Stimulated activated CD8-positive, alpha-beta memory T cell treated with anti-CD3 and anti-CD28 coated beads, Interleukin-7, amount 100 ng/mL, for 48 hours (primary cell): Measurements from ENCODE around the gene FNTB.

Experiments
- DNase-seq, 2 donors: peaks; one replicate each; pipeline ENCODE4 v3.0.0-alpha.2; 2020; ENCODE audit warnings: low read depth in 1 of 2; ENCODE audit errors: extremely low read depth in 1 of 2

FNTB gene

DNA sequence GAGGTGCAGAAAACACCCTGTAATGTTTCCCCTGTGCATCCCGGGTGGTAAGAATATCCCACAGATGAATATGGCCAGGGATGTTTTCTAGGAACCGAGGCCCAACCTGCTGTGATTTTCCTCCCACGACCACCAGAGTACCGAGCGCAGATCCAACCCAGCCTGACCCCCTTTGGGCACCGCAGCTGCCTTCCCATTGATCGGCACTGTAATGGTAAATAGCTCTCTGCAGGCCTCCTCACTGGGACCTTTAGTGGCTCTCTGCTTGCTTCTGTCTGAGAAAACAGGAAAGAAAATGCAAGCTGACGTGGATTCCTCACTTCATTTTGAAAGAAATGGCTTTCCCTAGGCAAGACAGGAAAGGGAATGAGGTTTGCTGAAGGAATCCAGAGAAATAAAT is 12.1 kb upstream of the FNTB start:
- no peak for DNase-seq

DNA sequence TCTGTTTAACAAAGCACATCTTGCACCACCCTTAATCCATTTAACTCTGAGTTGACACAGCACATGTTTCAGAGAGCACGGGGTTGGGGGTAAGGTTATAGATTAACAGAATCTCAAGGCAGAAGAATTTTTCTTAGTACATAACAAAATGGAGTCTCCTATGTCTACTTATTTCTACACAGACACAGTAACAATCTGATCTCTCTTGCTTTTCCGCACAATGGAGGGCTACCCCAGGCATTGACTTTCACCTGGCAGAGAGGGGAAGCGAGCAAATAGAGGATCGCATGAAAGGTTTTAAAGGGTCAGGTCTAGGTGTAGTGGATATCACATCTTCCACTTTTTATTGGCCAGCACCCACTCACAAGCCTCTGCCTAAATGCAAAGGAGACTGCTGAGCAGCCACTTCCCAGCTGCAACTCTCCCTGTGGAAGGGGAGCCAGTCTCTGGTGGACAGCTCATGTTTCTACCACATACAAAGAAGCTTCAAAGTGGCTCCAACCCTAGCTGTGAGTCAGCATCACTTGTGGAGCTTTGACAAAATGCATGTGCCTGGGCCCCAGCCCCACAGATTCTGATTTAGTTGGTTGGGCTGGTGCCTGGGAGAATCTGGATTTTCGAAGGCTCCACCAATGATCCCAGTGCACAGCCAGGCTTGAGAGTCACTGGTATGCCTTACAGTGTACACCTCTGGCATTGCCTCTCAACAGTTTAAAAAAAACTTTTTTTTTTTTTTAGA is 7.2 kb upstream of the FNTB start:
- DNase-seq: no peak

DNA sequence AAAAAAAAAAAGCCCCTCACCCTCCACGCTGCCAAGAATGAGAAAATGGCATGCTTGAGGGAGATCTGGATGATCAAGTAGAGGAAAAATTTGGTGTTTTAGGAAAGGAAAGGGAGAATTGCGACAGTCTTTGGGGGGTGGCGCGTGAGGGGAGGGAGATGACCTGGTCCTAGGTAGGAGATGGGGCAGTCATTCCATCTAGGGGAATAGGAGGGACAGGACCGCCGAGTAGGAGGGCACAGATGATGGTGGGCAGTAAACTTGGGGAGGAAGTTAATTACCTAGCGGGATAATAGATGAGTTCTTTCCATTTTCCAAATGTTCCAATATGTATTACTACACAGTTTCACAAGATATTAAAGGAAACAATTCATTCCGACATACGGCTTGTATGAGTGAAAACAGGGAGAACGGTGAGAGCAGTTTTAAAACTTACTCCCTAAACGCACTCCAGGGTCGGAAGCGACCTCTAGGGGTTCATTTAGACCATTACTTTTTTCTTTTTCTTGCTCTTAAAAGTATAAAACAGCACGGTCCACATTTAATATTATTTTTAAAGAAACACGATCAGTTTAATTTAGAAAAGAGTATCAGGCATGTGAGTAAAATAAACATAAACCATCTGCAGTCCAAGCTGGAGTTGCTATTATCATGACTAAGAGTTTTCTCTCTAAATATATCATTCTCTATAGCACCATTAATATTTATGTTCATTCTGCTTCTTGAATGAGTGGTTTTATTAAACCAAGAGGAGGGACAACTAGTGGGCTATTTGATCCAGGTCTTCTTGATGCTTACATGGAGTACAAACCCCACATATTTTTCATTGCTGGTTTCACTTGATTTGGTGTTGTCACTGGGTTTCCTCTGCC is 3.0 kb upstream of the FNTB start:
- DNase-seq: no peak

DNA sequence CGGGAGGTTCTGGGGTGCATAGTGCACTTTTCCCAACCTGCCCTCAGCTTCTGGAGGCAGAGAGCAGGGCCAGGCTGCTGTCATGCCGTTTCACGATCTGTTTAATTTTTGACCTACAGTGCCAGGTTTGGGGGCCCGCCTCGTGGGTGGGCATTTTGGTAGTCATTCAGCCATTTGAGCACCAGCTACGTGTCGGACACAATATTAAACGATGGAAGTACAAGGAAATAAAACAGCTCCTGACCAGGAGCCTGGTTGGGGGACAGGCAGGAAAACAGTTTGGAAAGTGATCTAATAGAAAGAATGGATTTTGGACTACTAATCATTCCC is 708 bp downstream of the FNTB start:
- DNase-seq: no peak

DNA sequence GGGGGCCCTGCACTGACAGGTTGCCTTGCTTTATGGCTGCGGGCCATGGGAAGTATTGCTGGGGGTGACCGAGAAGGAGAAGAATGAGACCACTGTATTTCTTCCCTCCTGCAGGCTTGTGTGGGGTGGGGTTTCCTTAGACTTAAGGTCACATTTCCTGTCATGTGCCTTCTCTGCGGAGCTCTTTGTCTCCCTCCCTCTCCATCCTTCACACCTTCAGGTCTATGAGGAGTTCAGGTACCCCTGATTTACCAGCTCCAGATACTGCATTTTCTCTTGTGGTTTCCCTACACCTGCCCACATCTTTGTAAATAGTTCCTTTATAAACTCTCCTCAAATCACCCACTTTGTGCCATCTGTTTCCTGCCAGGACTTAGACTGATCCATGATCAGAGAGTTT is 3.6 kb downstream of the FNTB start:
- DNase-seq: no peak

DNA sequence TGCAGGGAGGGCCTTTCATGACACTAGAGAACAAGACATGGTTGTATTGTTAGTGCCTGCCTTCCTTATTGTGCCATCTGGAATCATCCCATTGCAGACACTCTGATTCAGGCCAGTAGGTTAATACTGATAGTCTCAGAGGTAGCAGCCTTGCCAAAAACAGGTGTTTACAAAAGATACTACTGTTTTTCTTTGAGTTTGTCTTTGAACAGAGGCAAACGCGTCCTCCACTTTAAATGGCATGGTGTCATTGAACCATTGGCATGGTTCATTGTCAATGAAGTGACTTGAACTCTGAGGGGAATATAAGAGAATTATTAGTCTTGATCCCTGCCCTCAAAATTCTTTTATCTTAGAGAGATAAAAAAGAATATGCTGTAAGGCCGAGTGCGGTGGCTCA is 4.2 kb downstream of the FNTB start:
- DNase-seq: no peak

DNA sequence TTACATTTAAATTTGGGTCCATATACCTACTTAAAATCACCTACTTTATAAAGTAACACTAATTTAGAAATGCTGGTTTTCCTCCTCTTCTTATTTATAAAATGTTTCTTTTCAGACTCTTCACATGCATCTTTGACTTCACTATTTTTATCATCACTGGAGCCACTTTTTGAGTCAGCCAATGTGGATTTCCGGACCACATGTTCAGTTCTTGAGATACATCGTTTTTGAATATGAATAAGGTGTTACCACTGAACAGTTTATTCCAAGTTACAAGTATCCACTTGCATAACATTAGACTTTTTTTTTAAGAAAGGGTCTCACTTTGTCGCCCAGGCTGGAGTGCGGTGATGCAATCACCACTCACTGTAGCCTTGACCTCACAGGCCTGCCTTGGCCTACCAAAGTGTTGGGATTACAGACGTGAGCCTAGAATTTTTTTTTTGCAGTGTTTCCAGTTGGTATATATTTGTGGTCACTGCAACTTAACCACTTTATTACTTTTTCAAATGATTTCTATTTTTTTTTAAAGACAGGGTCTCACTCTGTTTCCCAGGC is 5.7 kb downstream of the FNTB start:
- DNase-seq: no peak

DNA sequence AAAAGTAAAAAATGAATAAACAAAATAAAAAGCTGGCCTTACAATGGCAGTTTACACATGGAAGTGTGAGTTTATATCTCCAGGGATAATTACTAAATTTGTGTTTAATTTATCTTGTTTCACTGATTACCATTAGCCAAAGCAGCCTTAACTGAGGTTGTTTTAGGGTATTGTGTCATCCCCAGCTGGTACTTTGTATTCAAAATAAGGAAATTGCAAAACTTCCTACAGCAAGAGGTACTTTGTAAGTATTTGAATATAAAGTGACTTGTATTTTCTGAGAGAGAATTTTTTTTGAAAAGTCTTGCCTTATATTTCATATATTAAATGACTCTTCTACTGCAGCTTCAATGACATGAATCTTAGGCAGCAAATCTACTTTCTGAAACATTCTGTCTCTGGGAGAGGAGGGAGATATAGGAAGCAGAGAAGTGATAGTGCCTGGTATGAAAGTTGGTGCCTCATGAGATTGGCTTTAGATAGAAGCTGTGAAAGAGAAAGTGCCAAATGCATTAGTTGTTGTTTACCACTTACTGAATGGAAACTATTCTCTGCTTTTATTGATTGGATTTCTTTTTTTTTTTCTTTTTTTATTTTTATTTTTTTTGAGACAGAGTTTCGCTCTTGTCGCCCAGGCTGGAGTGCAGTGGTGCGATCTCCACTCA is 6.7 kb downstream of the FNTB start:
- DNase-seq: no peak

DNA sequence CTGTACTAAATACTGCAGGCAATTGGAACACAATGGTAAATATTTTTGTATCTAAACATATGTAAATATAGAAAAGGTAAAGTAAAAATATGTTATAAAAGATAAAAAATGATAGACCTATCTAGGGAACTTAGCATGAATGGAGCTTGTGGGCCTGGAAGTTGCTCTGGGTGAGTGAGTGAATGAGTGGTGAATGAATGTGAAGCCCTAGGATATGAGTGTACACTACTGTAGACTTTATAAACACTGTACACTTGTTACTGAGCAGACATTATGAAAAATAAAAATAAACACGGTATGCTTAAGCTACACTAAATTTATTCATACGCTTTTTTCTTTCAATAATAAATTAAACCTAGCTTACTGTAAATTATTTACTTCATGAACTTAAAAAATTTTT is 7.8 kb downstream of the FNTB start:
- no peak for DNase-seq

DNA sequence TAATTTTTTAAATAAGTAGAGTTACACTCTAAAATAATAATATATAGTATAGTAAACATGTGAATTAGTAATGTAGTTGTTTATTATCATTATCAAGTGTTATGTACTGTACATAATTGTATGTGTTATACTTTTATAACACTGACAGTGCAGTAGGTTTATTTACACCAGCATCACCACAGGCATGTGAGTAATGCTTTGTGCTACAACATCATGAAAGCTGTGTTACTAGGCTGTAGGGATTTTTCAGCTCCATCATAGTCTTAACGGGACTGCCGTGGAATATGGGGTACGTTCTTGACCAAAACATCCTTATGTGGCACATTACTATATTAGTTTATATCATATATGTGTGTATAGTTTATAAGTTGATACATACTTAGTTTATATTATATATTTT is 8.6 kb downstream of the FNTB start:
- no peak for DNase-seq

DNA sequence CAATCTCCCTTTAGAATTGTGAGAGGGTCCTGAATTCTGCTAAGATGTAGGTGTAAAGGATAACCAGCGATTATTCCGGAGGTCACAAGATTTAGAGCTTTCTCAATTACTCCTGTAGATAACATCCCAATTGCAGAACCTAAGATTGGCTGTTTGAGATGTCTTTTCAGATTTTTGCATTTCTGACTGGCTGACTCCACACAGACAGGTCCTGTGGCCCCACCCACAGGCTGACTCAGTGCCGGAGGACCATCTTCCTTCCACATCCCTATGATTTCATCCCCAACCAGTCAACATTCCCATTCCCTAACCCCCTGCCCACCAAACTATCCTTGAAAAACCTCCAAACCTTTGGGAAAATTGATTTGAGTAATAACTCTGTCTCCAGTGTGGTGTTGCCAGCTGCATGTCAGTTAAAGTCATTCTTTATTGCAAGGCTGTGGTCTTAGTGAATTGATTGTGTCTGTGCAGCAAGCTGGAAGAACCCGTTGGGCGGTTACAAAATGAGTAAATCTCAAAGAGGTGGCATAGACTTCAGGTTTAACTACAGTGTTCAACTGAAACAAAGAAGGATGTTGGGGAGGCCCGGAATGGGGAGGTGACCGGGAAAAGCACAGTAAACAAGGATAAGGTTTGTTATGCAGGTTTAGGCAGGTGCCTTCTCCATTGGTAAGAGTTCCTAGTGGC is 10.6 kb downstream of the FNTB start:
- no peak for DNase-seq

DNA sequence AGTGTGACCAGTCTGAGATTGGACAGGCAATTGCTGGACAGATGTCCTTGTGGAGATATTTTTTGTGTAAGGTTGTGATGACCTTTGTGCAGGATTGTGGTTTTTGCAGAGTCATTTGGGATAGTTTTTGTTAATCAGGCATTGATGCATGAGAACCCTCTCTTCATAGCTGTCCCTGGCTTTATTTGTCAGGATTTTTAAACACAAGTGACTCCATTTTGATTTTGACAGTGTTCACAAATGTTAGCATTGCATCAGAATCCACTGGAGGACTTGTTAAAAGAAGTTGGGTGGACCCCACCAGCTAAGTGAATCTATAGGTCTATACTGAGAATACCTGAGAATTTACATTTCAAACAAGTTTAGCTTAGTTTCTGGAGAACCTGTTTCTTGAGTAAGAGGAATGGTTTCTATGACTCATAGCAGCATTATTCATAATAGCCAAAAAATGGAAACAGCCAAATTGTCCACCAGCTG is 11.8 kb downstream of the FNTB start:
- no peak for DNase-seq

DNA sequence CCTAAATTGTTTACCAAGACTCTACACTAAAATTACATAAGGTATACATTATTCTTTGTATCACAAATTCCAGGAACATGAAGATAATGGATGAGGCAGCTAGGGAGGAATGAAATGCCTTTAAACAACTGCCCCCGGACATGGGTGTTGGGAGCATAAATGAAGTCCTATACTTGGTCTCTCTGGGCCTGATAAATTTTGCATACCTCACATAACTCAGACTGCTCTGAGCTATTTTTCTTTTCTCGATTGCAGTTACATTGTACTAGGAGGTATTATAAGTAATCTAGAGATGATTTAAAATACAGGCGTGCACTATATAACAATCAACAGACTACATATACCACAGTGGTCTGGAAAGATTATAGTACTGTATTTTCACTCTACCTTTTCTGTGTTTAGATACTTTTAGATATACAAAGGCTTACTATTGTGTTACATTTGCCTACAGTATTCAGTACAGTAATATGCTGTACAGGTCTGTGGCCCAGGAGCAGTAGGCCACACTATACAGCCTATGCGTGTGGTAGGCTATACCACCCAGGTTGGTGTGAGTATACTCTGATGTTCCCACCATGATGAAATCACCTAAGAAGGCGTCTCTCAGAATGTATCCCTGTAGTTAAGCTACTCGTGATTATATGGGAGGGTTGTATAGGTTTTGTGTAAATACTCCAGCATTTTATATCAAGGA is 14.3 kb downstream of the FNTB start:
- no peak for DNase-seq

DNA sequence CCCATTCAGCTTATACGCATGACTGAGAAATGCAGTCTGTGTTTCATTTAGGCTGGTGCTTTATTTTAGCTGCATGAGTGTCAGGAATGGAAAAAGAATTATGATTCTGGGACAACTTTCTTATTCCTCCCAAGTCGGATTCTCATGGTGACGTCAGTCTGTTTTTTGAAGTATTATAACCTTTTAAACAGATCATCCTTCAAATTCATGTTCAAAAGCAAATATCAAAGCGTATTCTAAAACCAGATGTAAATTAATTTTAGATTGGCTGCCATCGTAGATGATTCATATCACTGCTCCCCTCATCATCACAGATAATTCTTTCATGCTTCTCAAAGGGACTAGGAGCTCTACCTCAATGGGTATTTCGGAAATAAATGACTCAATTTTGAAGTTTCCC is 15.0 kb downstream of the FNTB start:
- no peak for DNase-seq

DNA sequence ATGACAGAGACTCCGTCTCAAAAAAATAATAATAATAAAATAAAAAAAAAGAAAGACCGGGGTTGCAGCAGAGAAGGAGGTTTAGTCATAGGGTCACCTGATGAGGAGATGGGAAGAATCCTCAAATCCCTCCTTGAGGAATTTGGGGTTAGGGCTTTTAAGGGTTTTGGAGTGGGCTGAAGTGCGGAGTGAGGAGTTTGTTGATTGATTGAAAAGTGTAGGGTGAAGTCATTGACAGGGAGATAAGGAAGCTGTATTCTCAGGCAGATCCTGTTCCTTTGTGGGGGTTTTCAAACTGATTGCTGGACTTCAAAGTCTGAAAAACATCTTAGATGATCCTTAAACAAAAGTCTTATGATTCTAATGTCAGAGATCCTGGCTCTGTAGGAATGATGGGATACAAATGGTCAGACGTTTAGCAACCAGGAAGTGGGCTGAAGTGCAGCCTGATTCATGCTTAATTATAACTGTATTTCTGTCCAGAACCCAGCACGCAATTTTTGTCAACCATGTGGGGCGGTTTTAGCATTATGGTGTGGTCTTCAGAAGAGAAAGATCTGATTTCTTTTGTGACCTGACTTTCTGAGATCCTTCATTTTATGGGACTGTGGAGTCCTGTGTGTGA is 16.0 kb downstream of the FNTB start:
- DNase-seq: no peak

DNA sequence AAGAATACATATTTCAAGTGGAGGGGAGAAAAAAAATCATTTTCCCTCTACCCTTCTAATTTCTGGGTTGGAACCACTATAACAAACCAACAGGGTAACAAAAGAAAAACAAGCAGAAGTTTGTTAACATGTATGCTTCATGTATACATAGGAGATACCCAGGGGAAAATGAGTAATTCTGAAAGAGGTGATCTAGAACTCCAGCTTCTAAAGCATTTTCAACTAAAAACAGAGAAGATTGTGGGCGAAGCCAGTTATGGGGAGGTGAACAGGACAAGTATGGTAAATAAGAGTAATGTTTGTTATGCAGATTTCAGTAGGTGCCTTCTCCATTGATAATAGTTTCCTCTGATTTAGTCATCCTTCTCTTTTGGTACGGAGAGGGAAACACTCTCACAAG is 16.7 kb downstream of the FNTB start:
- no peak for DNase-seq

DNA sequence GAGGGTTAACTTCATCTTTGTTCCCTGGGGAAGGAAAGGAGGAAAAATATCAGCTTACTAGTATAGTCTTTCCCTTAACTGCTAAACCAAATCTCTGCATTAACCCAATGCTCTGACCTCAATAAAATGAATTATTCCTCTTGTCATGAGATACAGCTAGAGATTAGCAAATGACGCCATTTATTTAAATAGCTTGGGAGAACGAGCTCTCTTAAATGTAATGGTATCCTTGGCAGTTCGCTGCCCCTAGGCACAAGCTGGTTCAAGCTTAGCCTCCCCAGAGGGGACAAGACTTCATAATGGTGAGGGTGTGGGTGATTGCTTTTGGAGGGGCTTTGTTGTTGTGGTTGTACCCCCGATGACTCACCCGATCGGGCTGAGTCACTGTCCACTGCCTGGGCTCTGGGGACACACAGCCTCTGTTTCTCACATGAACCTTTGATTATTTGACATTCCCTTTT is 19.6 kb downstream of the FNTB start:
- no peak for DNase-seq

DNA sequence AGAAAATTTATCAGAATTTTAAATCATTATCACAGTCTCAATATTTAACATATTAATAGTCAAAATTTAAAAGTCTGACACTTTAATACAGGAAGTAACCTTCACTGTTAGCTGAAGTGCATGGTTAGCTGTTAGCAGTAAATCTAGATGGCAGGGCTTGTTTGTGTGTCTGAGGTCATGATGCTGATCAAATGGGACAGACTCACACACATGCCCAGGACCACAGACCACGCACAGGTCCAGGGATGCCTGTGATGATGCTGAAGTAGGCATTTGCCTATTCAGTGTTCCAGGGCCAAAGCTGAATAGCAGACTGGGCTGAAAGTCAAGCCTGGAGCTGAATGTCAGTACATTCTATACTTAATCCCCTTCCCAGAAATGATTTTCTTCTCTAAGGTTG is 20.5 kb downstream of the FNTB start:
- DNase-seq: no peak

DNA sequence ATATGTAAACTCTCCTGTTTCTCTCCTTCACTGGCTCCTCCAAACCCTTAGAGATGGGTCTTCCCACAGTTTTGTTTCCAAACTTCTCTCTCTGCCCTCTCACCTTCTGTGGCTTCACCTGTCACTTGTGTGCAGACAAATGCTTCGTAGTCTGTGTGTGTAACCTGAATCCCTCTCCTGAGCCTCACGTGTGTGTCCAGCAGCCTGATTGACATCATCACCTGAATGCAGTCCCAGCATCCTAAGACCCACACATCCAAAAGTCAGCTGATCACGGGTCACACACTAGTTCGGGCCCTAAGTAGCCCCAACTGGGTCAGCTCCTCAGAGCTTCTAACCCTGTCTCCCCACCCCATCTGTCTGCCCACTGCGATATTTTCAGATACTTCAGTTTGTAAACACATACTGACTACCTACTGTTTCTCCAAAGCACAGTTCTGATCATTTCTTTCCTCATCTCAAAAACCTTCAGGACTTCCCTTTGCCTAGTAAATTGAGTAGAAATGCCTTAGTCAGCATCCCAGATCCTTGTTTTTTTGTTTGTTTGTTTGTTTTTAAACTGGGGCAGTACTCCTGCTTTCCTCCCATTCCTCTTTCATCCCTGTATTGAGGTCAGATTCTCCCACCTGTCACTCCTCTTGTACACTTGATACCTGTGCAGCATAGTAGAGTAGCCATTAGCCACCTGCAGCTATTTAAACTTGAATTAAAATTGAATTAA is 23.7 kb downstream of the FNTB start:
- no peak for DNase-seq
